B cell (primary cell): Measurements from ENCODE around the gene GRAMD2A. TPM values are rescaled to one million over a fixed set of nuclear protein-coding genes. Genes with fewer than 3 reads are reported as not detected.

ENCODE experiments used
- ATAC-seq: fragments of 200-7000 bp; cut with Tn5 transposase; one replicate; pipeline ENCODE4 v1.10.0; 2021; ENCODE audit warnings: low read depth, mild to moderate bottlenecking, moderate number of reproducible peaks, moderate library complexity
- CTCF ChIA-PET: fragments of 350-600 bp; sonication (Branson Sonifier 250); formaldehyde crosslinking; loops from one replicate; lab custom pipeline; 2021; ENCODE audit warnings: antibody characterized with exemption, inconsistent platforms; lab: Charles Lee
- POLR2A ChIA-PET: fragments of 350-600 bp; sonication (Branson Sonifier 250); formaldehyde crosslinking; loops from one replicate; lab custom pipeline; 2021; ENCODE audit warnings: antibody characterized with exemption; lab: Charles Lee
- DNase-seq: peaks from one replicate; pipeline ENCODE4 v3.0.0; 2013
- H2AFZ ChIP-seq: 2 replicates; pipeline ENCODE4 v1.6.1; 2012; ENCODE audit warnings: mild to moderate bottlenecking, low read depth, low read length; ENCODE audit not compliant: insufficient read depth, poor library complexity, severe bottlenecking
- H3K27ac ChIP-seq, 2 donors: 1 replicate in 1 of 2; 2 replicates in 1 of 2; pipeline ENCODE4 v1.5.1; 2012 to 2013; ENCODE audit warnings: low read length in 2 of 2, mild to moderate bottlenecking in 2 of 2, moderate library complexity in 1 of 2
- H3K27me3 ChIP-seq, 4 experiments: fragments of 200-600 bp in 1 of 4; sonication (generic) in 1 of 4; replicated peaks in 1 of 4; 1 replicate in 2 of 4; 2 replicates in 2 of 4; pipeline versions ENCODE4 v1.6.1 to v1.7.0; 2013 to 2016; ENCODE audit warnings: low read length in 3 of 4, mild to moderate bottlenecking in 2 of 4, mixed read lengths in 1 of 4, moderate library complexity in 1 of 4; ENCODE audit not compliant: insufficient read depth in 4 of 4, control insufficient read depth in 3 of 4; ENCODE audit errors: control extremely low read depth in 1 of 4
- H3K36me3 ChIP-seq, 2 experiments: replicated peaks in 1 of 2; 1 replicate in 1 of 2; 2 replicates in 1 of 2; pipeline versions ENCODE4 v1.6.1 to v1.7.1; 2013; ENCODE audit warnings: low read length in 1 of 2; ENCODE audit not compliant: insufficient read depth in 2 of 2, control insufficient read depth in 1 of 2; ENCODE audit errors: control extremely low read depth in 1 of 2, extremely low read depth in 1 of 2
- H3K4me1 ChIP-seq, 2 donors: fragments of 200-600 bp in 1 of 2; sonication (generic) in 1 of 2; 1 replicate in 1 of 2; 2 replicates in 1 of 2; pipeline versions ENCODE4 v1.5.1 to v1.6.1; 2013 to 2017; ENCODE audit warnings: low read length in 2 of 2; ENCODE audit not compliant: control insufficient read depth in 2 of 2, insufficient read depth in 2 of 2
- H3K4me2 ChIP-seq: replicated peaks from 2 replicates; pipeline ENCODE3; 2012; ENCODE audit warnings: mild to moderate bottlenecking, low read depth, low read length; ENCODE audit not compliant: poor library complexity, severe bottlenecking
- H3K4me3 ChIP-seq, 5 experiments: fragments of 200-600 bp in 1 of 5; sonication (generic) in 1 of 5; 1 replicate in 3 of 5; 2 replicates in 2 of 5; pipeline versions ENCODE4 v1.5.1 to v1.7.0; 2011 to 2016; ENCODE audit warnings: low read length in 4 of 5, mild to moderate bottlenecking in 4 of 5, low read depth in 2 of 5, control low read depth in 1 of 5, moderate library complexity in 1 of 5; ENCODE audit not compliant: insufficient read depth in 1 of 5; ENCODE audit errors: control extremely low read depth in 1 of 5, extremely low read depth in 1 of 5
- H3K79me2 ChIP-seq: fragments of 200-600 bp; sonication (generic); one replicate; pipeline ENCODE4 v1.6.0; 2016; ENCODE audit warnings: low read length; ENCODE audit not compliant: control insufficient read depth, insufficient read depth
- H3K9ac ChIP-seq: fragments of 200-600 bp; sonication (generic); 2 replicates; pipeline ENCODE4 v1.6.1; 2017; ENCODE audit warnings: mild to moderate bottlenecking, low read length, moderate library complexity
- H3K9me3 ChIP-seq, 3 donors: one replicate each; pipeline versions ENCODE4 v1.6.1 to v1.7.1; 2013; ENCODE audit warnings: low read length in 2 of 3; ENCODE audit not compliant: control insufficient read depth in 2 of 3, insufficient read depth in 1 of 3; ENCODE audit errors: control extremely low read depth in 1 of 3
- H4K20me1 ChIP-seq: 2 replicates; pipeline ENCODE4 v1.6.0; 2012; ENCODE audit warnings: mild to moderate bottlenecking, low read length; ENCODE audit not compliant: insufficient read depth, control insufficient read depth, poor library complexity, severe bottlenecking
- H3K27ac Mint-ChIP-seq: one replicate; pipeline ENCODE4 v1.8.0; 2021; ENCODE audit warnings: mixed read lengths
- H3K27me3 Mint-ChIP-seq: one replicate; pipeline ENCODE4 v1.8.0; 2021; ENCODE audit warnings: mixed read lengths
- H3K4me1 Mint-ChIP-seq: one replicate; pipeline ENCODE4 v1.8.0; 2021; ENCODE audit warnings: mixed read lengths
- H3K4me3 Mint-ChIP-seq: one replicate; pipeline ENCODE4 v1.8.0; 2021; ENCODE audit warnings: mixed read lengths
- H3K9me3 Mint-ChIP-seq: one replicate; pipeline ENCODE4 v1.8.0; 2022; ENCODE audit warnings: mixed read lengths; ENCODE audit not compliant: insufficient read depth
- CTCF ChIP-seq: fragments of 200-600 bp; IDR thresholded peaks from one replicate; pipeline ENCODE4 v1.8.0; 2022; ENCODE audit warnings: antibody characterized with exemption, mild to moderate bottlenecking
- EZH2 ChIP-seq: IDR thresholded peaks from 2 replicates; pipeline ENCODE4 v1.6.1; 2012; ENCODE audit warnings: borderline replicate concordance, low read depth, mild to moderate bottlenecking, moderate library complexity, low read length; ENCODE audit not compliant: insufficient read depth, poor library complexity, severe bottlenecking
- WGBS: methylation state at CpG from one replicate; pipeline ENCODE4 v1.1.5; 2013; ENCODE audit warnings: missing lambda C conversion rate; ENCODE audit not compliant: insufficient coverage; 5-methylcytosine and 5-hydroxymethylcytosine counted together
- intact Hi-C: fragments of 100-400 bp; cut with micrococcal nuclease; formaldehyde crosslinking; loops from one replicate; pipeline ENCODE4 v1.10.0; 2022
- polyA plus RNA-seq: library from polyadenylated mRNA; depleted of rRNA; stranded (reverse); fragments of >200 nt; gene quantifications from 2 replicates; pipeline ENCODE4 v1.2.3, GENCODE V29; 2012
- total RNA-seq, 2 donors: library from RNA; stranded (reverse); fragments of 120-200 nt in 1 of 2; gene quantifications; 1 replicate in 1 of 2; 2 replicates in 1 of 2; pipeline versions ENCODE4 v1.2.3 to v1.2.4, GENCODE V29; 2013 to 2022

The GRAMD2A gene
- total and polyA plus RNA-seq, 2 donors (not counting 1 experiment from before 2014, with no cell fraction given) = not detected

- Histone ChIP-seq H3K27me3 (peaks cover 0 to 26% (median 11%) of the 10 kb centered on the region in 4 experiments), H2AFZ (no peak overlapping the region), H3K4me1 (no peaks in the 10 kb centered on the region), H3K9me3 (no peaks in the 10 kb centered on the region), H4K20me1 (no peaks in the 10 kb centered on the region), H3K36me3 (no peaks in the 10 kb centered on the region), H3K79me2 (no peaks in the 10 kb centered on the region), H3K4me2 (no peak overlapping the region), H3K9ac (no peak overlapping the region), H3K27ac (no peak overlapping the region), H3K4me3 (no peak overlapping the region)
- H3K4me3 Mint-ChIP-seq = no peak overlapping the region
- ChIA-PET CTCF (no interaction called here), POLR2A (no interaction called here)
- no peaks in the 10 kb centered on the region for H3K9me3 Mint-ChIP-seq
- H3K4me1 Mint-ChIP-seq = no peaks in the 10 kb centered on the region
- no CpG with 5 or more reads among the region's 3 CpGs for WGBS
- intact Hi-C loops = no loop called here
- peaks cover 36% of the 10 kb centered on the region for H3K27me3 Mint-ChIP-seq
- no peak for ATAC-seq
- no peak overlapping the region for H3K27ac Mint-ChIP-seq
- TF ChIP-seq EZH2 = no peak
- no peak for DNase-seq
These were observed 14.9 kb downstream of the GRAMD2A start for GRCh38 chr15:72182673-72183072.

- Histone ChIP-seq H3K4me1 (no peaks in the 10 kb centered on the region), H3K9ac (no peak overlapping the region), H3K27ac (no peak overlapping the region), H3K79me2 (no peaks in the 10 kb centered on the region), H3K36me3 (no peaks in the 10 kb centered on the region), H3K27me3 (peaks cover 0 to 26% (median 11%) of the 10 kb centered on the region in 4 experiments), H3K4me3 (no peak overlapping the region), H3K4me2 (no peak overlapping the region), H3K9me3 (no peaks in the 10 kb centered on the region), H2AFZ (no peak overlapping the region), H4K20me1 (no peaks in the 10 kb centered on the region)
- no CpG with 5 or more reads among the region's 3 CpGs for WGBS
- Mint-ChIP-seq H3K27ac (no peak overlapping the region), H3K4me1 (no peaks in the 10 kb centered on the region), H3K27me3 (peaks cover 36% of the 10 kb centered on the region), H3K9me3 (no peaks in the 10 kb centered on the region), H3K4me3 (no peak overlapping the region)
- intact Hi-C loops = no loop called here
- ATAC-seq (no peak), DNase-seq (no peak)
- CTCF ChIA-PET = no interaction called here
- POLR2A ChIA-PET = no interaction called here
- TF ChIP-seq EZH2 = no peak
- no peak for TF ChIP-seq CTCF
These were observed 15.3 kb downstream of the GRAMD2A start for GRCh38 chr15:72182244-72182643.
